Lower leg skin (tissue), 3 donors: Measurements from ENCODE around the gene TJAP1.
"Not testable (repeated sequence)": the region's sequence is repeated elsewhere in the genome, so short reads cannot be mapped to it uniquely, and the experiment has no call there.

Source experiments
- POLR2A ChIP-seq, 2 donors: fragments of 450-650 bp; IDR thresholded peaks; one replicate each; pipeline ENCODE4 v1.6.1; 2016 to 2017; ENCODE audit warnings: antibody characterized with exemption in 2 of 2, mild to moderate bottlenecking in 1 of 2, moderate library complexity in 1 of 2
- TF ChIP-seq, protein P1 (sequence below), 3 donors: fragments of 450-650 bp; IDR thresholded peaks; one replicate each; pipeline ENCODE4 v1.5.1; 2016; ENCODE audit warnings: antibody characterized with exemption in 3 of 3, mild to moderate bottlenecking in 3 of 3, moderate library complexity in 2 of 3

DNA sequence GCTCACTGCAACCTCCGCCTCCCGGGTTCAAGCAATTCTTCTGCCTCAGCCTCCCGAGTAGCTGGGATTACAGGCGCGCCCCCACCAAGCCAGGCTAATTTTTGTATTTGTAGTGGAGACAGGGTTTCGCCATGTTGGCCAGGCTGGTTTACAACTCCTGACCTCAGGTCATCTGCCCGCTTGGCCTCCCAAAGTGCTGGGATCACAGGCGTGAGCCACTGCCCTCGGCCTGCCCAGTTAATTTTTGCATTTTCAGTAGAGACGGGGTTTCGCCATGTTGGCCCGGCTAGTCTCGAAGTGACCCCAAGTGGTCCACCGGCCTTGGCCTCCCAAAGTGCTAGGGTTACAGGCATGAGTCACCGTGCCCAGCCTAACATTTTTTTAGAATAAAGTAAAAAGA, 19.2 kb upstream of the TJAP1 start:
- TF ChIP-seq, protein P1, sequence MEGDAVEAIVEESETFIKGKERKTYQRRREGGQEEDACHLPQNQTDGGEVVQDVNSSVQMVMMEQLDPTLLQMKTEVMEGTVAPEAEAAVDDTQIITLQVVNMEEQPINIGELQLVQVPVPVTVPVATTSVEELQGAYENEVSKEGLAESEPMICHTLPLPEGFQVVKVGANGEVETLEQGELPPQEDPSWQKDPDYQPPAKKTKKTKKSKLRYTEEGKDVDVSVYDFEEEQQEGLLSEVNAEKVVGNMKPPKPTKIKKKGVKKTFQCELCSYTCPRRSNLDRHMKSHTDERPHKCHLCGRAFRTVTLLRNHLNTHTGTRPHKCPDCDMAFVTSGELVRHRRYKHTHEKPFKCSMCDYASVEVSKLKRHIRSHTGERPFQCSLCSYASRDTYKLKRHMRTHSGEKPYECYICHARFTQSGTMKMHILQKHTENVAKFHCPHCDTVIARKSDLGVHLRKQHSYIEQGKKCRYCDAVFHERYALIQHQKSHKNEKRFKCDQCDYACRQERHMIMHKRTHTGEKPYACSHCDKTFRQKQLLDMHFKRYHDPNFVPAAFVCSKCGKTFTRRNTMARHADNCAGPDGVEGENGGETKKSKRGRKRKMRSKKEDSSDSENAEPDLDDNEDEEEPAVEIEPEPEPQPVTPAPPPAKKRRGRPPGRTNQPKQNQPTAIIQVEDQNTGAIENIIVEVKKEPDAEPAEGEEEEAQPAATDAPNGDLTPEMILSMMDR (IDR thresholded peaks at IDR 0.05) = not testable (repeated sequence)
- not testable (repeated sequence) for TF ChIP-seq POLR2A (IDR thresholded peaks at IDR 0.05)
